ENCODE results near the gene COL4A2.

COL4A2 gene

DNA sequence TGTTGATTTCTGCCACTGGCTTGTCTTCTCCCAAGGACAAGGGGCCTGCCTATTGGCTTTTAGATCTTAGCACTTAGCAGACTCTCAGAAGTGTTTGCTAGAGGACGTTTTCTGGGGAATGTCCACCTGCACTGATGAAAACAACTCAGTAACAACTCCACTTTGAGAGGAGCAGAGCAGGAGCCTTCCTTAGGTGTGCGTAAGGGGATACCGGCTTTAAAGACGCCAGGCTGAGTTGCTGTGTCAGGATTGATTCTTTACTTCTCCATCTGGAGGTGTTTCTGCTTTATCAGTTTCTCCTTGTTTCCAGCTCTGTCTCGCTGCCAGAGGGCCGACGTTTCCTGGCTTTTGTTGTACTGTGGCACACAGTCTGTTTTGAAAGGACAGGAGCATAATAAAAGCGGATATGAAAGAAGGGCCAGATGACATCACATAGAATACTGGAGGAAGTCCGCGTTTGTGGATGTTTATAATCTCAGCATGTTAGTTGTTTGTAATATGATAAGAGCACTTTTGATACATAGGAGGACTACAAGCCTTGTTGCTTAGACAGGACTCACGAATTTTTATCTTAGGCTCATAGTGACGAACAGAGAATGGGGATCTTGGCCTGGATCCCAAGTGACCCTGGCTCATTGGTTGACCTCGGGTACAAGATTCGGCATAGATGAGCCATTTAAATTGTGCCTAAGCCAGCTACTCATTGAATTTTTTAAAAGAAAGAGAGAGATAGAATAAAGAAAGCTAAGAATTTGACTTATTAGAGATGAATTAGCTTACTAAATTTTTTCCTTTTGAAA, 34.6 kb downstream of the COL4A2 start:
- no peak for DNase-seq

- DNase-seq, result no peak
Measured at GRCh38 chr13:110342474-110342873, 35.4 kb downstream of the COL4A2 start.

- no peak for DNase-seq
Measured at GRCh38 chr13:110343241-110343865, 36.3 kb downstream of the COL4A2 start.

DNA sequence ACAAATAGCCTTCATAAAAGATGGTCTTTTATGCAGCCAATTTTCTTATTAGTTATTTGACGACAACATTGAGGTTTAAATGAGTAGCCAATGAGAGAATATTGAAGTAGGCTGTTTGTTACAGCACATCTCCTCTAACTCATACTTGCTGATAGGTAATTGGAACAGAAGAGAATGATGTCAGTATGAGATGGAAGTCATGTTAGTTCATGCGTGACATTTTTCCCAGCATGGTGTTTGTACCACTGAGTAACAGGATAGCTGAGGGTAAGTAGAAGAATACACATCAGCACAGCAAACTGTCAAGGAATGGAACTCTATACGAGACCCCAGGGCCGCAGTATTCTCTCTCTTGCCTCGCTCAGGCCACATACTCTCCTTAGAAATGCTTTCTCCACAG, 37.2 kb downstream of the COL4A2 start:
- no peak for DNase-seq

- no peak for DNase-seq
Measured at GRCh38 chr13:110345266-110345665, 38.2 kb downstream of the COL4A2 start.

DNA sequence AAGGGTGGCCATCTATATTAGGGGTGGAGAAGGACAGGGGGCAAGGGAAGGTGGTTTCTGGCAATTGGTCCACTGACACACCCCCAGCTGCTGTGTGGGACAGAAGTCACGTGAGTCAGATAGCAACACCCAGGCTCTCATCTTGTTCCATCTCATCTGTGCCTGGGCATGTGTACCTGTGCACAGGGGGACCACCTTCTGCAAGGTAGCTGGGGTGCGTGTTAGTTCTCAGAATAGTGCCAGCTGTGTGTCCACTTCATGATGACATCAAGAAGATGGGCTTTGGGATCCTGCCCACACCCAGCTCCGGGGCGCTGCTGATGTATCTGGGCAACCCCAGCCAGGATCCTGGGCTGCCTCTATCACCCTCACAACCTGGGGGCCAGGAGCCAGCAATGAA, 38.6 kb downstream of the COL4A2 start:
- no peak for DNase-seq

- no peak for DNase-seq
Measured at GRCh38 chr13:110346661-110347067, 39.6 kb downstream of the COL4A2 start.

DNA sequence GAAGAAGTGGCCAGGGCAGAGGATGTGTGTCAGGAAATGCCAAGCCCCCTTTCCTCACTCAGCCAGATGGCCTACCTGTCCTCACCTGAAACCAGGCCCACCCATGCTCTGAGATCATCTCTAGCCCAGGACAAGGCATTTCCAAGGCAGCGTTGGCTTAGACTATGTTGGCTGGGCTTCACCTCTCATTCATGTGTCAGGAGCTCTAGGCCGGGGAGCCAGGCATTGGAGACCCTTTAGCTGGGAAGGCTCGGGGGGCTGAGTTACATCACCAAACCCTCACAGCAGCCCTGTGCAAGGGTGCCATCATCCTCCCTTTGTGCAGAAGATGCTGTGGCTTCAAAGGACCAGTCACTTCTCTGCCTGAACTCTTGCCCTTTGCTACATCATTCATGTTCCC, 40.0 kb downstream of the COL4A2 start:
- DNase-seq, result no peak

DNA sequence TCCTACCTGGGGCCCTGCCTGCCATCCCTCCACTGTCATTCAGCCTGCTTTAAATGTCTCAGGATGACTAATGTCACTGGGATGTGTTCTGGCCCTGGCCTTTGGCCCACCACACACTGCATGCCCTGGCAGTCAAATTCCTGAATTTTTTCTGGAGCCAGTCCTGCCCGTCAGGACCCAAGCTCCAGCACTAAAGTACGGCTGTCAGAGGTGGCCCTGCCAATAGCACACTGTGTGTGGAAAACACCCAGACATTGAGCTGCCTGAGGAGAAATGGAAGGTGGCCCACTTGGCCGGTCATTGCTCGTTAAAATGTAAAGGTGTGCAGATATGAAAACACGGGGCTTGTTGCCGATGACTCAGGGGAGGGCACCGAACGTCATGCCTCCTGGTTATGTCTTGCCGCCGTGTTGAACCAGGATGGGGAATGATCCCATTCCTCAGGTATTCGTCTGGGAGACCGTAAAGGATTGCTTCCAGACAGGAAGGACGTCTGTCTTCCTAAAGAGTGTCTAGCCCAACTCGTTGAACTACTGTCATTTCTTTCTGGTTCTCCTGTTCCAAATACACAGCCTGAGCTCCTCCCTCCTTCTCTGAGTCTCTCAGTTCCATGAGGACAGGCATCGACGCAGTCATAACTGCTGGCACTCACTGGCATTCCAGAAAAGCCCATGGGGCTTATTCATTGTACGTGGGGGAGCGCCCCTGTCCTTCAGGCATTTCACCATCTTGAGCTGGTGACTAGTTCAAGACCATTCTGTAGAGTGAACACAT, 40.6 kb downstream of the COL4A2 start:
- no peak for DNase-seq

- no peak for DNase-seq
Measured at GRCh38 chr13:110348309-110349105, 41.4 kb downstream of the COL4A2 start.

- no peak for DNase-seq
Measured at GRCh38 chr13:110349239-110349638, 42.2 kb downstream of the COL4A2 start.

GRCh38 chr13:110350049-110350448, 43.0 kb downstream of the COL4A2 start:
- no peak for DNase-seq

GRCh38 chr13:110350509-110350908, 43.4 kb downstream of the COL4A2 start:
- DNase-seq, result no peak

- DNase-seq, result no peak
Measured at GRCh38 chr13:110351636-110352420, 44.7 kb downstream of the COL4A2 start.

DNA sequence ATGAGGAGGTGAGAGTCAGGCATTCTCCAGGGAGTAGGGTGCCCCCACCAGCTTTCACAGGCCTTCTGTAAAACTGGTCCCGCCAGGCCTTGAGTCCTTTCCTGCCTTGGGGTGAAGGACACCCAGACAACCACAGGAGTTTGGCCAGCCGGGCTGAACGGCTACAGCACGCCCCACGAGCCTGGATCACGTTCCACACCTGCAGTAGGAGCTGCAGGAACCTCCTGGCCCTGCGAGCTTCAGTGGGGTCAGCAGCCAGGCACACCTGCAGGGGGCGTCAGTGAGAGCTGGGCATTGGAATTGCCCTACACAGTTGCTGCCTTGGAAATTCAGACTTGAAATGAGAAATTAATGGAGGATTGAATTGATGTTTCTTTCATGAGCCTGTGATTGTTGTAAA, 45.7 kb downstream of the COL4A2 start:
- no peak for DNase-seq

GRCh38 chr13:110353339-110353977, 46.4 kb downstream of the COL4A2 start:
- no peak for DNase-seq

- DNase-seq, result no peak
Measured at GRCh38 chr13:110354123-110354627, 47.1 kb downstream of the COL4A2 start.

DNA sequence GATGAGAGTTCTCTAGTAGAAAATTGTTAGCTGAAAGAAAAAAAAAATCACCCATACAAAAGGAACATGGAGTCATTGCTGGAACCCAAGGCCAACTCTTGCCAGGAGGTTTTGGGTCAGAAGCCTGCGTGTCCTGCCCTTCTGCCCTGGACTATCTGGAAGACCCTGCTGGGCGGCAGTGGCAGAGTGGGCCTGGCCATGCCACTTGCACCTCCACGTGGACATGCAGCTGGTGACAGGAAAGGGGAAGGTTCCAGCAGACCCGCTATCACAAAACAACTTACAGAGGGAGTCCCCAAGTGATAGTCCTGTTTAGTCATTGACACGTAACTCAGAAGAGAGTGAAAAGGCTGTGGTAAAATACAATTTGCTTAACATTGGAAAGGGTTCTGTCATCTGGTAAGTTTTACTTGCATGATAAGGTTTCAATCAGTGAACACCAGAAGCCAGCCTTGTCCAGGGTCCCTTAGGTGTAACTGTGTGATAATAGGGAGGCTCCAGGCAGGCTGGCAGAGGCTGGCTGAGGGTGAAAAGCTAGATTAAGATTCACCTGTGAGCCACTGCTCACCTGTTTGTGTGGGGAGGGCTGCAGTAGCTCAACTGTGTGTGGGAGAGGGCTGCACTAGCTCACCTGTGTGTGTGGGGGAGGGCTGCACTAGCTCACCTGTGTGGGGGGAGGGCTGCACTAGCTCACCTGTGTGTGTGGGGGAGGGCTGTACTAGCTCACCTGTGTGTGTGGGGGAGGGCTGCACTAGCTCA, 47.8 kb downstream of the COL4A2 start:
- DNase-seq, result no peak

- no peak for DNase-seq
Measured at GRCh38 chr13:110356362-110356761, 49.3 kb downstream of the COL4A2 start.

DNA sequence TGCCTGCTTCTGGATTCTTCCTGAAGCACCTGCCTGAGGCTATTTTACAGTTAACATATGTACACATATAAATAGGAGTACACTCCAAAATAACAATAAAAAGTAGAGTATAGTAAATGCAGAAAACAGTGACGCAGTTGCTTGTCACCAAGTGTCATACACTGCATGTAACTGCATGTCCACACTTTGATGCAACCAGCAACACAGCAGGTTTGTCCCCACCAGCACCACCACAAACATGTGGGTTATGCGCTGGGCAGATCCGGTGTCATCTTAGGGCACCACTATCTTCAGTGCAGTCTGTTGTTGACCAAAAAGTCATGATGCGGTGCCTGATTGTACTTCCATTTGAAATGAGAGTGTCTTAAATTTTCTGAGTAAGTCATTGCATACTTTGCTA, 51.3 kb downstream of the COL4A2 start:
- no peak for DNase-seq

GRCh38 chr13:110359840-110360301, 52.8 kb downstream of the COL4A2 start:
- no peak for DNase-seq
